ENCODE results near the gene GAA.

DNA sequence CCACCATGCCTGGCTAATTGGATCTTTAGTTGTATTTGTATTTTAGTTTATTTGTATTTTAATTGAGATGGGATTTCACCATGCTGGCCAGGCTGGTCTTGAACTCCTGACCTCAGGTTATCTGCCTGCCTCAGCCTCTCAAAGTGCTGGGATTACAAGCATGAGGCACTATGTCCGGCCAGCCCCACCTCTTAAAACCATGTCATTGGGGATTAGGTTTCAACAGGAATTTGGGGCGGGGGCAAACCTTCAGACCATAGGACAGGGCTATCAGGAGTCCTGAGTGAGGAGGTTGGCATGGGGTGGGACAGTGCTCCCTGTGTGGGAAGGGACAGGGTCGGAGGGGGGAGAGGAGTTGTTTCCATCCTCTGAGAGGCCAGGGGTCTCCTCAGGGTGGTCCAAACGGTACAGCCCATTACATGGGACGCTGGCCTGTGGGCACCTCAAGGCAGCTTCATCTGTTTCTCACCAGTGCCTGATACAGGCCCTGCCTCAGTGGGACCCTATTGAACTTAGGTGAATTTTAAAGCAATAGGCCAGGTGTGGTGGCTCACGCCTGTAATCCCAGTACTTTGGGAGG lies 21.6 kb downstream of the GAA start:
- TF ChIP-seq, protein P1, sequence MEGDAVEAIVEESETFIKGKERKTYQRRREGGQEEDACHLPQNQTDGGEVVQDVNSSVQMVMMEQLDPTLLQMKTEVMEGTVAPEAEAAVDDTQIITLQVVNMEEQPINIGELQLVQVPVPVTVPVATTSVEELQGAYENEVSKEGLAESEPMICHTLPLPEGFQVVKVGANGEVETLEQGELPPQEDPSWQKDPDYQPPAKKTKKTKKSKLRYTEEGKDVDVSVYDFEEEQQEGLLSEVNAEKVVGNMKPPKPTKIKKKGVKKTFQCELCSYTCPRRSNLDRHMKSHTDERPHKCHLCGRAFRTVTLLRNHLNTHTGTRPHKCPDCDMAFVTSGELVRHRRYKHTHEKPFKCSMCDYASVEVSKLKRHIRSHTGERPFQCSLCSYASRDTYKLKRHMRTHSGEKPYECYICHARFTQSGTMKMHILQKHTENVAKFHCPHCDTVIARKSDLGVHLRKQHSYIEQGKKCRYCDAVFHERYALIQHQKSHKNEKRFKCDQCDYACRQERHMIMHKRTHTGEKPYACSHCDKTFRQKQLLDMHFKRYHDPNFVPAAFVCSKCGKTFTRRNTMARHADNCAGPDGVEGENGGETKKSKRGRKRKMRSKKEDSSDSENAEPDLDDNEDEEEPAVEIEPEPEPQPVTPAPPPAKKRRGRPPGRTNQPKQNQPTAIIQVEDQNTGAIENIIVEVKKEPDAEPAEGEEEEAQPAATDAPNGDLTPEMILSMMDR (IDR thresholded peaks at IDR 0.05), result no peak
- no peak for TF ChIP-seq POLR2A (IDR thresholded peaks at IDR 0.05)
- no peak for TF ChIP-seq EP300 (IDR thresholded peaks at IDR 0.05)
- no peak for TF ChIP-seq POLR2AphosphoS5 (IDR thresholded peaks at IDR 0.05)
